Measurements from ENCODE around the gene ARID1B.

- no peak for TF ChIP-seq CTCF (IDR thresholded peaks at IDR 0.05)
- no peak for TF ChIP-seq E2F4 (CRISPR knock-in tag; IDR thresholded peaks at IDR 0.05; ENCODE audit: borderline replicate concordance, low read depth)
- TF ChIP-seq NFYB (CRISPR knock-in tag; conservative IDR thresholded peaks at IDR 0.05; ENCODE audit: low read depth) = no peak
- no peak for TF ChIP-seq MAX (CRISPR knock-in tag; IDR thresholded peaks at IDR 0.05)
- no peak for TF ChIP-seq ZNF121 (CRISPR knock-in tag; IDR thresholded peaks at IDR 0.05)
- TF ChIP-seq ZBTB43 (CRISPR knock-in tag; IDR thresholded peaks at IDR 0.05) = no peak
- TF ChIP-seq E2F1 (CRISPR knock-in tag; IDR thresholded peaks at IDR 0.05) = no peak
- no peak for TF ChIP-seq USF2 (CRISPR knock-in tag; IDR thresholded peaks at IDR 0.05)
These were observed 183.3 kb downstream of the ARID1B start for GRCh38 chr6:156960525-156960924.
